ENCODE results near the gene NEK1. TPM values are rescaled to one million over a fixed set of nuclear protein-coding genes. Genes with fewer than 3 reads are reported as not detected.

Gene NEK1
- total and polyA plus RNA-seq, 2 of the 13 experiments (the other 11 are each of a cell fraction or from before 2014, with no cell fraction given) = 2.9 to 5.4 TPM

DNA sequence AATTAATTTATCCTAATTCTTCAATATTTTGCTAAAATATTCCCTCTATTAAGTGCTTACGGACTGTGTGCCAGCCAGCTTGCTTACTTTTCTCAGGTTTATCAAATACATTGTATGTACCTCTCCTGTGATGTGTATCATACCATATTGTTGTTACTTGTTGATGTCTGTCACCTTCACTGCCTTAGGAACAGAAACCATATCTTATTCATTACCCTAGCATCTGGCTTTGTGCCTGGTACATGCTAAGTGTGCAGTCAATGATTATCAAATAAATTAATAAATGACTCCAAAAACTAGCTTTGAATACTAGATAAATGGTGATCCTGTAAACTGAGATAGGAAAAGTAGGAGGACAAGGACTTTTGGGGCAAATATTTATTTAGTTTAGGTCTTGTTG lies 14.9 kb upstream of the NEK1 start:
- Histone ChIP-seq H3K27me3 (ENCODE audit: control insufficient read depth in 1 of 2, insufficient read depth in 2 of 2, low read length in 2 of 2) (no peaks in the 10 kb centered on the region), H3K4me1 (ENCODE audit: insufficient read depth, low read length) (peaks cover 24% of the 10 kb centered on the region), H3K27ac (ENCODE audit: extremely low read length, insufficient read depth, low read length) (no peak overlapping the region), H3K79me2 (ENCODE audit: insufficient read depth, low read length) (peaks cover 58% of the 10 kb centered on the region), H2AFZ (ENCODE audit: low read length) (no peak overlapping the region), H3K9ac (ENCODE audit: insufficient read depth, low read depth, low read length) (no peak overlapping the region), H4K20me1 (ENCODE audit: insufficient read depth, low read length) (no peaks in the 10 kb centered on the region), H3K9me3 (ENCODE audit: low read length) (no peaks in the 10 kb centered on the region), H3K4me2 (ENCODE audit: low read depth, low read length) (no peak overlapping the region), H3K4me3 (replicated peaks in 1 of 3; ENCODE audit: insufficient read depth in 1 of 3, low read depth in 2 of 3, low read length in 3 of 3) (no peak overlapping the region), H3K36me3 (replicated peaks in 1 of 2; ENCODE audit: control insufficient read depth in 1 of 2, insufficient read depth in 2 of 2, low read length in 2 of 2) (no peaks in the 10 kb centered on the region)
- DNase-seq (ENCODE audit: low spot score) (no peak), ATAC-seq (no peak), FAIRE-seq (no peak)
- WGBS (ENCODE audit: low lambda C conversion rate) = 93% methylated on average over 1 of the region's 1 CpG
- ChIA-PET CTCF (ENCODE audit: low intra/inter-chr PET ratio, low total read pairs) (no interaction called here), POLR2A (no interaction called here)
- in situ Hi-C loops (cut with HindIII; ENCODE audit: extremely low pct_ligation_motif_present, low pct_unique_long_range_greater_than_20kb) = no loop called here
- intact Hi-C loops (cut with micrococcal nuclease; ENCODE audit: unreplicated experiment) = no loop called here
- no TSS peak for BruUV-seq (replicated peaks)
- TF ChIP-seq MYC (CRISPR knock-in tag; IDR thresholded peaks at IDR 0.05; ENCODE audit: borderline replicate concordance) = no peak
- TF ChIP-seq, protein P1, sequence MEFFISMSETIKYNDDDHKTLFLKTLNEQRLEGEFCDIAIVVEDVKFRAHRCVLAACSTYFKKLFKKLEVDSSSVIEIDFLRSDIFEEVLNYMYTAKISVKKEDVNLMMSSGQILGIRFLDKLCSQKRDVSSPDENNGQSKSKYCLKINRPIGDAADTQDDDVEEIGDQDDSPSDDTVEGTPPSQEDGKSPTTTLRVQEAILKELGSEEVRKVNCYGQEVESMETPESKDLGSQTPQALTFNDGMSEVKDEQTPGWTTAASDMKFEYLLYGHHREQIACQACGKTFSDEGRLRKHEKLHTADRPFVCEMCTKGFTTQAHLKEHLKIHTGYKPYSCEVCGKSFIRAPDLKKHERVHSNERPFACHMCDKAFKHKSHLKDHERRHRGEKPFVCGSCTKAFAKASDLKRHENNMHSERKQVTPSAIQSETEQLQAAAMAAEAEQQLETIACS (CRISPR knock-in tag; IDR thresholded peaks at IDR 0.05) = no peak
- no peak for TF ChIP-seq KLF15 (CRISPR knock-in tag; IDR thresholded peaks at IDR 0.05; ENCODE audit: borderline replicate concordance)
- TF ChIP-seq, protein P2, sequence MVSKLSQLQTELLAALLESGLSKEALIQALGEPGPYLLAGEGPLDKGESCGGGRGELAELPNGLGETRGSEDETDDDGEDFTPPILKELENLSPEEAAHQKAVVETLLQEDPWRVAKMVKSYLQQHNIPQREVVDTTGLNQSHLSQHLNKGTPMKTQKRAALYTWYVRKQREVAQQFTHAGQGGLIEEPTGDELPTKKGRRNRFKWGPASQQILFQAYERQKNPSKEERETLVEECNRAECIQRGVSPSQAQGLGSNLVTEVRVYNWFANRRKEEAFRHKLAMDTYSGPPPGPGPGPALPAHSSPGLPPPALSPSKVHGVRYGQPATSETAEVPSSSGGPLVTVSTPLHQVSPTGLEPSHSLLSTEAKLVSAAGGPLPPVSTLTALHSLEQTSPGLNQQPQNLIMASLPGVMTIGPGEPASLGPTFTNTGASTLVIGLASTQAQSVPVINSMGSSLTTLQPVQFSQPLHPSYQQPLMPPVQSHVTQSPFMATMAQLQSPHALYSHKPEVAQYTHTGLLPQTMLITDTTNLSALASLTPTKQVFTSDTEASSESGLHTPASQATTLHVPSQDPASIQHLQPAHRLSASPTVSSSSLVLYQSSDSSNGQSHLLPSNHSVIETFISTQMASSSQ (IDR thresholded peaks at IDR 0.05; ENCODE audit: low read depth) = no peak
- TF ChIP-seq, protein P2 (CRISPR knock-in tag; IDR thresholded peaks at IDR 0.05; ENCODE audit: borderline replicate concordance) = no peak
- TF ChIP-seq ZNF678 (CRISPR knock-in tag; IDR thresholded peaks at IDR 0.05) = no peak
- no peak for TF ChIP-seq RXRB (CRISPR knock-in tag; IDR thresholded peaks at IDR 0.05; ENCODE audit: borderline replicate concordance)
- TF ChIP-seq ZNF547 (CRISPR knock-in tag; IDR thresholded peaks at IDR 0.05) = no peak
- no peak for TF ChIP-seq CBX2 (IDR thresholded peaks at IDR 0.05; ENCODE audit: low read depth, low read length)
- no peak for TF ChIP-seq CBX2 (CRISPR knock-in tag; IDR thresholded peaks at IDR 0.05; ENCODE audit: low read depth)
- TF ChIP-seq, protein P3, sequence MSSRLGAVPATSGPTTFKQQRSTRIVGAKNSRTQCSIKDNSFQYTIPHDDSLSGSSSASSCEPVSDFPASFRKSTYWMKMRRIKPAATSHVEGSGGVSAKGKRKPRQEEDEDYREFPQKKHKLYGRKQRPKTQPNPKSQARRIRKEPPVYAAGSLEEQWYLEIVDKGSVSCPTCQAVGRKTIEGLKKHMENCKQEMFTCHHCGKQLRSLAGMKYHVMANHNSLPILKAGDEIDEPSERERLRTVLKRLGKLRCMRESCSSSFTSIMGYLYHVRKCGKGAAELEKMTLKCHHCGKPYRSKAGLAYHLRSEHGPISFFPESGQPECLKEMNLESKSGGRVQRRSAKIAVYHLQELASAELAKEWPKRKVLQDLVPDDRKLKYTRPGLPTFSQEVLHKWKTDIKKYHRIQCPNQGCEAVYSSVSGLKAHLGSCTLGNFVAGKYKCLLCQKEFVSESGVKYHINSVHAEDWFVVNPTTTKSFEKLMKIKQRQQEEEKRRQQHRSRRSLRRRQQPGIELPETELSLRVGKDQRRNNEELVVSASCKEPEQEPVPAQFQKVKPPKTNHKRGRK (CRISPR knock-in tag; IDR thresholded peaks at IDR 0.05) = no peak
- no peak for TF ChIP-seq NR2F6 (IDR thresholded peaks at IDR 0.05)
- no peak for TF ChIP-seq NR2F6 (CRISPR knock-in tag; IDR thresholded peaks at IDR 0.05)
- TF ChIP-seq ZNF792 (CRISPR knock-in tag; IDR thresholded peaks at IDR 0.05) = no peak
- TF ChIP-seq, protein P4, sequence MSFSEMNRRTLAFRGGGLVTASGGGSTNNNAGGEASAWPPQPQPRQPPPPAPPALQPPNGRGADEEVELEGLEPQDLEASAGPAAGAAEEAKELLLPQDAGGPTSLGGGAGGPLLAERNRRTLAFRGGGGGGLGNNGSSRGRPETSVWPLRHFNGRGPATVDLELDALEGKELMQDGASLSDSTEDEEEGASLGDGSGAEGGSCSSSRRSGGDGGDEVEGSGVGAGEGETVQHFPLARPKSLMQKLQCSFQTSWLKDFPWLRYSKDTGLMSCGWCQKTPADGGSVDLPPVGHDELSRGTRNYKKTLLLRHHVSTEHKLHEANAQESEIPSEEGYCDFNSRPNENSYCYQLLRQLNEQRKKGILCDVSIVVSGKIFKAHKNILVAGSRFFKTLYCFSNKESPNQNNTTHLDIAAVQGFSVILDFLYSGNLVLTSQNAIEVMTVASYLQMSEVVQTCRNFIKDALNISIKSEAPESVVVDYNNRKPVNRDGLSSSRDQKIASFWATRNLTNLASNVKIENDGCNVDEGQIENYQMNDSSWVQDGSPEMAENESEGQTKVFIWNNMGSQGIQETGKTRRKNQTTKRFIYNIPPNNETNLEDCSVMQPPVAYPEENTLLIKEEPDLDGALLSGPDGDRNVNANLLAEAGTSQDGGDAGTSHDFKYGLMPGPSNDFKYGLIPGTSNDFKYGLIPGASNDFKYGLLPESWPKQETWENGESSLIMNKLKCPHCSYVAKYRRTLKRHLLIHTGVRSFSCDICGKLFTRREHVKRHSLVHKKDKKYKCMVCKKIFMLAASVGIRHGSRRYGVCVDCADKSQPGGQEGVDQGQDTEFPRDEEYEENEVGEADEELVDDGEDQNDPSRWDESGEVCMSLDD (CRISPR knock-in tag; IDR thresholded peaks at IDR 0.05; ENCODE audit: borderline replicate concordance) = no peak
- no peak for TF ChIP-seq SCMH1 (CRISPR knock-in tag; IDR thresholded peaks at IDR 0.05; ENCODE audit: borderline replicate concordance)
- TF ChIP-seq CBX5 (CRISPR knock-in tag; IDR thresholded peaks at IDR 0.05; ENCODE audit: borderline replicate concordance) = no peak
- no peak for TF ChIP-seq HNRNPL (IDR thresholded peaks at IDR 0.05; ENCODE audit: low read depth, low read length)

Data from HepG2 (cell line).